ENCODE measurements around the gene OR6B3.

Gene OR6B3

DNA sequence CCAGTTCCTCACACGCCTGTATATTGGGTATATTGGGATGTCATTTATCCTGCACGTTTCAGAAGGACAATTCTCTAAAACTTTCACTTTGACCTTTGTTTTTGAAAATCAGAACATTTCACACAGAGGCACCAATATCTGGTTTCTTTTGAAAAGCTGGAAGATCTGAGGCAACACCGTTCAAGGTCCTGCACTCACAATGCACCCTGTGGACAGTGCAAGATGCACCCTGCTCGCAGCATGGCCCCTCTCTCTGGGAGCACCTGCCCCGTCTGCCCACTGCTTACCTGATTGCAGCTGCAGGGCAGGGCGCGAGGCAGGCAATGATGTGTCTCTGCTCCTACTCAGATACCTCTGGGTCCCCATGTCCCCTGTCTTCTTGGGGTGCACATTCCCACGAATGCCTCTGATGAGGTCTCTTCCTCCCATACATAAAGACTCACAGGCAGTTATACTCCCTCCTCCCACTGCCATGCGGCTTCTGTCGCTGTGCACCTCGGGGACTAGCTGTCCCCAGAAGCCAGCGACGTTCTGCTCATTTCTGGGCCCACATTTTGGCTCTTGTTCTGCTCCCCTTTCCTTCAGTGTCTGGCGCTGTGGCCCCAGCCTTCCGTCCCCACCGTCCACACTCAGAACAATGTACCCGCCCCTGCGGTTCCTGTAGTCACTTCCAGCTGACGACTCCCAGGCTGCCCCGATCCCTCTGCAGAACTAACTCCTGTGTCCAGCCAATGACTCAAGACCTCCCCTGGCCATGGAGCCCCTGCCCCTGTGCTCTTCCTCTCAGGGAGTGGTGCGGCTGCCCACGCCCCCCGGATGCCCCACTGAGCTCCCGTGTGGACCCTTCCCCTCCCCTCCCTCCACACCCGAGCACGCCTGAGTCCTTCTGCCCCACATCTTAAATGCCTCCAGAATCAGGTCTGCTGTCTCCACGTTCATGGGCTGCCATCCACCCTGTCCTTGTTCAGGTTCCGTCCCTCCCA, at the start of gene OR6B3:
Gene OR6B3 (minus strand): TSS at position 349 of the 983 bp plus-strand sequence.
- no peaks in the 10 kb centered on the region for H3K79me2 ChIP-seq (ENCODE audit: insufficient read depth, low read length)
- H4K20me1 ChIP-seq (ENCODE audit: low read depth, low read length), result 0 out of 2 replicates have a peak, but pooled peaks cover 7% of the 10 kb centered on the region
- H3K27me3 ChIP-seq (ENCODE audit: low read length), result no peaks in the 10 kb centered on the region
- H2AFZ ChIP-seq (ENCODE audit: low read depth, low read length, severe bottlenecking), result no peak within 1 kb of the TSS
- TF ChIP-seq, protein P1, sequence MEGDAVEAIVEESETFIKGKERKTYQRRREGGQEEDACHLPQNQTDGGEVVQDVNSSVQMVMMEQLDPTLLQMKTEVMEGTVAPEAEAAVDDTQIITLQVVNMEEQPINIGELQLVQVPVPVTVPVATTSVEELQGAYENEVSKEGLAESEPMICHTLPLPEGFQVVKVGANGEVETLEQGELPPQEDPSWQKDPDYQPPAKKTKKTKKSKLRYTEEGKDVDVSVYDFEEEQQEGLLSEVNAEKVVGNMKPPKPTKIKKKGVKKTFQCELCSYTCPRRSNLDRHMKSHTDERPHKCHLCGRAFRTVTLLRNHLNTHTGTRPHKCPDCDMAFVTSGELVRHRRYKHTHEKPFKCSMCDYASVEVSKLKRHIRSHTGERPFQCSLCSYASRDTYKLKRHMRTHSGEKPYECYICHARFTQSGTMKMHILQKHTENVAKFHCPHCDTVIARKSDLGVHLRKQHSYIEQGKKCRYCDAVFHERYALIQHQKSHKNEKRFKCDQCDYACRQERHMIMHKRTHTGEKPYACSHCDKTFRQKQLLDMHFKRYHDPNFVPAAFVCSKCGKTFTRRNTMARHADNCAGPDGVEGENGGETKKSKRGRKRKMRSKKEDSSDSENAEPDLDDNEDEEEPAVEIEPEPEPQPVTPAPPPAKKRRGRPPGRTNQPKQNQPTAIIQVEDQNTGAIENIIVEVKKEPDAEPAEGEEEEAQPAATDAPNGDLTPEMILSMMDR (IDR thresholded peaks at IDR 0.05; ENCODE audit: insufficient read depth, low read length, poor library complexity, severe bottlenecking), result no peak
- TF ChIP-seq EZH2phosphoT487 (conservative IDR thresholded peaks at IDR 0.05; ENCODE audit: low read length), result no peak
- H3K9me2 ChIP-seq (replicated peaks; ENCODE audit: insufficient read depth, low read length), result no peaks in the 10 kb centered on the region
- H3K36me3 ChIP-seq (ENCODE audit: low read length), result no peaks in the 10 kb centered on the region
- no peak within 1 kb of the TSS for H3K9ac ChIP-seq (ENCODE audit: low read length)
- no peak within 1 kb of the TSS for H3K4me3 ChIP-seq (ENCODE audit: insufficient read depth, low read length, poor library complexity, severe bottlenecking)
- H3K27ac ChIP-seq (ENCODE audit: low read depth, low read length), result no peak within 1 kb of the TSS
- no peaks in the 10 kb centered on the region for H3F3A ChIP-seq (ENCODE audit: insufficient read depth)
- H3K9me3 ChIP-seq (ENCODE audit: insufficient read depth, low read length), result no peaks in the 10 kb centered on the region
- no peak within 1 kb of the TSS for H3K4me2 ChIP-seq (ENCODE audit: low read depth, low read length, poor library complexity, severe bottlenecking)

DNA sequence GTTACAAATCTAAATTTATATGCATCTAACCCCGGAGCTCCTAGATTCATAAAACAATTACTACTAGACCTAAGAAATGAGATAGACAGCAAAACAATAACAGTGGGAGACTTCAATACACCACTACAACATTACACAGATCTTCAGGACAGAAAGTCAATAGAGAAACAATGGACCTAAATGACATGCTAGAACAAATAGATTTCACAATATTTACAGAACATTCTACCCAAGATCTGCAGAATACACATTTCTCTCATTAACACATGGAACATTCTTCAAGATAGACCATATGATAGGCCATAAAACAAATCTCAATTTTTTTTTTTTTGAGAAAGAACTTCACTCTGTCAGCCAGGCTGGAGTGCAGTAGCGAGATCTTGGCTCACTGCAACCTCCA, 45.0 kb upstream of the OR6B3 start:
- no peak for TF ChIP-seq EZH2phosphoT487 (conservative IDR thresholded peaks at IDR 0.05; ENCODE audit: low read length)
- TF ChIP-seq, protein P1 (IDR thresholded peaks at IDR 0.05; ENCODE audit: insufficient read depth, low read length, poor library complexity, severe bottlenecking), result no peak
- Histone ChIP-seq H3K4me2 (ENCODE audit: low read depth, low read length, poor library complexity, severe bottlenecking) (no peak overlapping the region), H3K36me3 (ENCODE audit: low read length) (no peaks in the 10 kb centered on the region), H3K9me3 (ENCODE audit: insufficient read depth, low read length) (no peaks in the 10 kb centered on the region), H3K4me3 (ENCODE audit: insufficient read depth, low read length, poor library complexity, severe bottlenecking) (no peak overlapping the region), H3K27me3 (ENCODE audit: low read length) (no peaks in the 10 kb centered on the region; the same call in 1 of the 2 replicates), H3F3A (ENCODE audit: insufficient read depth) (no peaks in the 10 kb centered on the region), H4K20me1 (ENCODE audit: low read depth, low read length) (no peaks in the 10 kb centered on the region), H3K27ac (ENCODE audit: low read depth, low read length) (no peak overlapping the region), H2AFZ (ENCODE audit: low read depth, low read length, severe bottlenecking) (no peak overlapping the region), H3K9me2 (replicated peaks; ENCODE audit: insufficient read depth, low read length) (no peaks in the 10 kb centered on the region), H3K79me2 (ENCODE audit: insufficient read depth, low read length) (no peaks in the 10 kb centered on the region), H3K9ac (ENCODE audit: low read length) (no peak overlapping the region)

DNA sequence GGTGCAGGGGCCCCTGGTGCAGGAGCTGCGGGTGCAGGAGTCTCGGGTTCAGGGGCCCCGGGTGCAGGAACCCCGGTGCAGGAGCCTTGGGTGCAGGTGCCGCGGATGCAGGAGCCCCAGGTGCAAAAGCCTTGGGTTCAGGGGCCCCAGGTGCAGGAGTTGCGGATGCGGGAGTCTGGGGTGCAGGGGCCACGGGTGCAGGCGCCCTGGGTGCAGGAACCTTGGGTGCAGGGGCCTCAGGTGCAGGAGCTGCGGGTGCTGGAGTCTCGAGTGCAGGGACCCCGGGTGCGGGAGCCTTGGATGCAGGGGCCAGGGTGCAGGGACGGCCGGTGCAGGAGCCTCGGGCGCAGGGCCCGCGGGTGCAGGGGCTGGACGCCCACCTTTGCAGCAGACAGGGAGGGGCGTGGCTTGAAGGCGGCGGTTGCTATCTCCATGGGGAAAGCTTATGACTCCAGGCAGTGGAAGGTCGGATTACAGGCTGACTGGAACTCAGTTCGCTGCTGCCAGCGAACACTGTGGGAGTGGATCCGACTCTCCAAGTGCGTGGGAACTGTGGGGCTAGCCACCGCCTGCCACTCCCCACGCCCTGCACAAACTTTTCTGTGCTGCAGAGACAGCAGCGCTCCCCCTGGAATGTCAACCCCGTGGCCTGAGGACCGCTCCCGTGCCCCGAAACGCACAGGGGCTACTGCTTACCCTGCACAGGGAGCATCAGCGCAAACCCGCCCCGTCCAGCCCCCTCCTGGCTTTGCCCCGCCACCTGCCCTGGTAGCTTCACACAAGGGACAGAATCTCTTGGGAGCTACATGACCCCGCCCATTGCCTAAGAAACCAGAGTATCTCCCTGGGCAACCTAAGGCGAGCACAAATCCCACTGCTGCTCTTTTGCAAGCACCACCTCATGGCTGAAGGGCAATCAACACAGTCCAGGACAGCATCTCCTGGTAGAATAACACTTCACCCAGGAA, 42.5 kb upstream of the OR6B3 start:
- Histone ChIP-seq H4K20me1 (ENCODE audit: low read depth, low read length) (no peaks in the 10 kb centered on the region), H3K9me3 (ENCODE audit: insufficient read depth, low read length) (no peaks in the 10 kb centered on the region), H3K9me2 (replicated peaks; ENCODE audit: insufficient read depth, low read length) (no peaks in the 10 kb centered on the region), H3K79me2 (ENCODE audit: insufficient read depth, low read length) (no peaks in the 10 kb centered on the region), H3K36me3 (ENCODE audit: low read length) (no peaks in the 10 kb centered on the region), H3K27ac (ENCODE audit: low read depth, low read length) (no peak overlapping the region), H3K9ac (ENCODE audit: low read length) (no peak overlapping the region), H3K27me3 (ENCODE audit: low read length) (no peaks in the 10 kb centered on the region; the same call in 1 of the 2 replicates), H3K4me3 (ENCODE audit: insufficient read depth, low read length, poor library complexity, severe bottlenecking) (no peak overlapping the region), H3F3A (ENCODE audit: insufficient read depth) (no peaks in the 10 kb centered on the region), H2AFZ (ENCODE audit: low read depth, low read length, severe bottlenecking) (no peak overlapping the region), H3K4me2 (ENCODE audit: low read depth, low read length, poor library complexity, severe bottlenecking) (no peak overlapping the region)
- TF ChIP-seq, protein P1 (IDR thresholded peaks at IDR 0.05; ENCODE audit: insufficient read depth, low read length, poor library complexity, severe bottlenecking), result no peak
- TF ChIP-seq EZH2phosphoT487 (conservative IDR thresholded peaks at IDR 0.05; ENCODE audit: low read length), result no peak

All from SU-DHL-6 (cell line).